ENCODE measurements around the gene MAPK9.
A peak's percentile ranks its signal among the peaks of the same experiment; 100 is the strongest.
"Not testable (repeated sequence)": the region's sequence is repeated elsewhere in the genome, so short reads cannot be mapped to it uniquely, and the experiment has no call there.

The MAPK9 gene

DNA sequence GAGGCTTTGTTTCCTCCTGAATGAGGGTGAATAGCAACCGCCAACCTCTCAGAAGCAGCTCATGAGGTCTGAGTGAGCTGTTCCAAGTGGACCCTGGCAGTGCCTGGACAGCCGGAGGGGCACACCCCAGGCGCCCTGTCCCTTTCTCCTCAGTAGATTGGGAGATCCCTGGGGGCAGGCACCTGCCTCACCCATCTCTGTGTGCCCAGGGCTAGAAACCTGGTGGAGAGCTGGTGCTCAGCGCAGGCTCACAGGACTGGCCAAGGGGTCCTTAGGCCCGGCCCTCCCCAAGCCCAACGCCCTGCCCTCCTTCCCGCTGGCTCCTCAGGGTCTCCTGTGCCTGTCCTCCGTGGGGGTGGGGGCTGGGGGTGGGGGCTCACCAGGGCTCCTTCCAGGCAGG, 14.9 kb upstream of the MAPK9 start:
- Mint-ChIP-seq H3K27ac (no peak overlapping the region), H3K4me3 (no peak overlapping the region), H3K27me3 (no peaks in the 10 kb centered on the region), H3K4me1 (no peaks in the 10 kb centered on the region), H3K9me3 (no peaks in the 10 kb centered on the region)
- DNase-seq = no peak
- no peak for ATAC-seq

DNA sequence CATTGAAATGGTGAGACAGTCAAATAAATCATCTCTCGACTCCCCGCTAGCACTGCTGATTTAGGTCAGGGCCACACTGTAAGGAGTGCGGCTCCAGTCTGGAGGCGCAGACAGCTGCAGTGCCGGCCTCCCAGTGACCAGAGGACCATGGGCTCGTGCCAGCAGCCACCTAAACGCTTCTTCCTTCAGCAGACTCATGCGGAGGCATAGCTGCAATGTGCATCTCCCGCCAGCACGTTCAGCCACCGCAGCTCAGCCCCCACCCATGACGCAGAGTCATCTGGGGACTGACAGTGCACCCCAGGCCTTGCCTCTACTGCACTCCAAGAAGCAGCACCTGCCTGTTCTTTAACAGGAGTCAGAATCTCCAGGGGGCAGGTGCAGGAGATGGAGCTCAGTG, 13.6 kb upstream of the MAPK9 start:
- H3K9me3 Mint-ChIP-seq = no peaks in the 10 kb centered on the region
- no peak overlapping the region for H3K27ac Mint-ChIP-seq
- no peaks in the 10 kb centered on the region for H3K4me1 Mint-ChIP-seq
- ATAC-seq (no peak), DNase-seq (no peak)
- H3K27me3 Mint-ChIP-seq = no peaks in the 10 kb centered on the region
- H3K4me3 Mint-ChIP-seq = no peak overlapping the region

DNA sequence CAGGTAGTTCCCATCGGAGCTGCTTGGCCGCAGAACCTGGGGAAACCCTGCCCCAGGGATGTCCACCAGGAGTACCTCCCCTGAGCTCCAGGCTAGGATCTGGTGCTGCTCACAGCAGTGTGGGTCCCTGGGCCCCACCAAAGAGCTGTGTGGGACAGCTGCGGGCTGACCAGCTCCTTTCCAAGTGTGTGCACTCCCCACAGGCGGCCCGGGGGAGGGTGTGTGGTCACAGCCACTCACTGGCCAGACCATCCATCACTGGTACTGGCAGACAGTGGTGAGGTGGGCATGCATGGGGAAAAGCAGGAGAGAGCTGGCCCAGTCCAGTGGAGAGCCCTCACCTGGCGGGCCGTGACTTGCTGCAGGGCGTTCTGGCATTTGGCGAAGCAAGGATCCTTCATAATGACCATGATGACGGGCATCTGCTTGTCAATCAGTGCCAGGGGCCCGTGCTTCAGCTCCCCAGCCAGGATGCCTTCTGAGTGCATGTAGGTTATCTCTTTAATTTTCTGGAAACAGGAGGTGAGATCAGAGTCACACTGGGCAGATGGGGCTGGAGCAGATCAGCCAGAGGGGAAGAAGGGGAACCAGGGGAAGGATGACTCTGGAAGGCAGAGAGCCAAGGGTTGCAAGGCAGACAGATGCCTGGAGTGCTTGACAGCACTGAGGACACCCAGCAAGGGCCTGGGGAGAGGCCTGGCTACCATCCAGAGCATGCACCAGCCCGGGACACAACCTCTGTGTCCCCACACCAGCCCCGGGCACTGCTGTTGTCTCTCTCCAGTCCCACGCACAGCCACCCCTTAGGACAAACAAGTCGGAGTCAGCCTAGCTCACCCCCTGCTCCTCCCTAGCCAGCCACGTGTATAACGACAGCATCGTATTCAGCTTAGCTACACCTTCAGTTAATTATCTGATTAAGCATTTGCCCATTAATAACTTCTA, 12.8 kb upstream of the MAPK9 start:
- Mint-ChIP-seq H3K9me3 (no peaks in the 10 kb centered on the region), H3K27me3 (no peaks in the 10 kb centered on the region), H3K27ac (no peak overlapping the region), H3K4me3 (no peak overlapping the region), H3K4me1 (no peaks in the 10 kb centered on the region)
- DNase-seq = no peak
- peak; percentile 33 for ATAC-seq

DNA sequence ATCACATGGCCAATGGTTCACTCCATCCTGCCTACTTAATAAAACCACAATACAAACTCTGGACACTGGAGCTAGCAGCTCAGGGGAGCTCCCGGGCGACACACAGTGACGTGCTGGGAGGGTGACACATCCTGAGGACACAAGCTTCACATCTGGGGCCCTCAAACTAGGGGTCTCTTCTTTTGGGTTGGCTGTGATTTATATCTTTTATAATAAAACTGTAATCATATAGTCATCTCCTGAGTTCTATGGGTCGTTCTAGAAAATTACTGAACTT, 12.1 kb upstream of the MAPK9 start:
- H3K4me3 Mint-ChIP-seq = no peak overlapping the region
- H3K27me3 Mint-ChIP-seq = no peaks in the 10 kb centered on the region
- no peaks in the 10 kb centered on the region for H3K4me1 Mint-ChIP-seq
- ATAC-seq (no peak), DNase-seq (no peak)
- H3K27ac Mint-ChIP-seq = no peak overlapping the region
- no peaks in the 10 kb centered on the region for H3K9me3 Mint-ChIP-seq

GRCh38 chr5:180303226-180304015, 11.5 kb upstream of the MAPK9 start:
- no peak overlapping the region for H3K4me3 Mint-ChIP-seq
- DNase-seq = no peak
- no peak for ATAC-seq
- H3K27ac Mint-ChIP-seq = no peak overlapping the region
- no peaks in the 10 kb centered on the region for H3K9me3 Mint-ChIP-seq
- H3K27me3 Mint-ChIP-seq = no peaks in the 10 kb centered on the region
- no peaks in the 10 kb centered on the region for H3K4me1 Mint-ChIP-seq

GRCh38 chr5:180302256-180302655, 10.4 kb upstream of the MAPK9 start:
- Mint-ChIP-seq H3K4me1 (no peaks in the 10 kb centered on the region), H3K4me3 (no peak overlapping the region), H3K9me3 (no peaks in the 10 kb centered on the region), H3K27me3 (no peaks in the 10 kb centered on the region), H3K27ac (no peak overlapping the region)
- DNase-seq (no peak), ATAC-seq (no peak)

DNA sequence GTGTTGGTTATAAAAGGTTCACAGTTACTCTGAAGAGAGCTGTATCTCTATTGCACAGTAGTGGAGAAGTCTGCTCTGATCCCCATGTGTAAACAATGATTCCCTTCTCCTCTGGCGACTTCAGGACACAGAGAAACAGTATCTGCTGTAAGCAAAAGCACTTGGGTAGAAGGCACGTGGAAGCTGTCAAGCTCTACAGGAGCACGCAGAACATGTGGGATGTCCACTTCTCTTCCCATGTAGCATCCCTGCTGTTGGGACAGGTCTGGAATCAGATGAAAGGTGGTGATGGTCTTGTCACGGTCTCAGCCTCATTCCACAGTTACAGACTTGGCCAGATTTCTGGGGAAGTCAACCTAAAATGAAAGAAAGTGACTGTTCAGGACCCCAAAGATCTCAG, 9.4 kb upstream of the MAPK9 start:
- no peak overlapping the region for H3K27ac Mint-ChIP-seq
- H3K4me1 Mint-ChIP-seq = peaks cover under 1% of the 10 kb centered on the region
- DNase-seq (no peak), ATAC-seq (no peak)
- no peaks in the 10 kb centered on the region for H3K9me3 Mint-ChIP-seq
- H3K4me3 Mint-ChIP-seq = no peak overlapping the region
- no peaks in the 10 kb centered on the region for H3K27me3 Mint-ChIP-seq

GRCh38 chr5:180299526-180299925, 7.6 kb upstream of the MAPK9 start:
- DNase-seq (no peak), ATAC-seq (no peak)
- no peaks in the 10 kb centered on the region for H3K9me3 Mint-ChIP-seq

DNA sequence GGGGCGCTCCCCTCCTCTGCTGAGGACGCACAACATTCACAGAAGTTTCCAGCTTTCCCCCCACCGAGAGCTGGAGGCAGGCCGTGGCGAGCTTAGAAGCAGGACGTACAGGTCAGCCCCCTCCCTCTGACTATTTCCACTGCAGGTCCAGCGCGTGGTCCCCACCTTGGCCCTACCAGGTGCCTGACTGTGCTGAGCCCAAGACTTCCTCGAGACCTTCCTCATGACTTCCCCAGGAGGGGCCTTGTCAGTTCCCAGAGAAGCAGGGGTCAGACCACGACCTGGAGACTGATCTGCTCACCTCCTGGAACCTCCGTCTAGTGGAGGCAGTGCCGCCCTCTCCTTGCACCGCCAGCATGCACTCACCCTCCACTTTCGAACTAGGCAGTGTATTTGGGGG, 7.1 kb upstream of the MAPK9 start:
- H3K4me3 Mint-ChIP-seq, ATAC-seq, H3K27ac Mint-ChIP-seq, H3K27me3 Mint-ChIP-seq, DNase-seq, H3K9me3 Mint-ChIP-seq: not testable (repeated sequence)
- H3K4me1 Mint-ChIP-seq = peaks cover 17% of the 10 kb centered on the region

More at GRCh38 chr5:180299526-180299925, 7.6 kb upstream of the MAPK9 start:
- H3K4me1 Mint-ChIP-seq = peaks cover 13% of the 10 kb centered on the region
- H3K27ac Mint-ChIP-seq = no peak overlapping the region
- H3K27me3 Mint-ChIP-seq = no peaks in the 10 kb centered on the region
- H3K4me3 Mint-ChIP-seq = no peak overlapping the region

DNA sequence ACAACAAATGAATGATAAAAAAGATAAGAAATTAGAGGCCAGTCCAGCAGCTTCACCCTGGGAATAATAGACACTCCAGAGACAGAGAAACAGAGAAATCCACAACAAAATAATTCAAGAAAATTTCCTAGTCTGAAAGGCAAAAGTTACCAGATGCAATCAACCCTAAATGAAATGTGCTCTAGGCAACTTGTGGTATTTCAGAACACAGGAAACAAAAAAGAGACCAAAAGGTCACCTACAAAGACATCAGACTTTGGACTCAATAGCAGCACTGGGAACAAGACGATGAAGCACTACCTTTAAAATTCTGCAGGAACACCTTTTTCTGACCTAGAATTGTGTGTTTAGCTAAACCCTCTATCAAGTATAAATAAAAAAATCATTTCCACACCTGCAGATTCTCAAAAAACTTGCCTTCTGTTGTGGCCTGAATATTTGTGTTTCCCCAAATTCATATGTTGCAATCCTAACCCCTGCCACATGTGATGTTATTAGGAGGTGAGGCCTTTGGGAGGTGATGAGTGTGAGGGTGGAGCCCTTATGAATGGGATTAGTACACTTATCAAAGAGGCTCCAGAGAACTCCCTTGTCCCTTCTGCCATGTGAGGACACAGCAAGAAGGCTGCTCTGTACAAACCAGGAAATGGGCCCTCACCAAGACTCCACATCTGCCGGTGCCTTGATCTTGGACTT, 5.9 kb upstream of the MAPK9 start:
- no peaks in the 10 kb centered on the region for H3K27me3 Mint-ChIP-seq
- H3K4me3 Mint-ChIP-seq = no peak overlapping the region
- ATAC-seq (no peak), DNase-seq (no peak)
- peak overlapping the region in 1 of 2 donors; percentile 6 for H3K27ac Mint-ChIP-seq
- H3K4me1 Mint-ChIP-seq = peaks cover 29% of the 10 kb centered on the region
- H3K9me3 Mint-ChIP-seq = no peaks in the 10 kb centered on the region

DNA sequence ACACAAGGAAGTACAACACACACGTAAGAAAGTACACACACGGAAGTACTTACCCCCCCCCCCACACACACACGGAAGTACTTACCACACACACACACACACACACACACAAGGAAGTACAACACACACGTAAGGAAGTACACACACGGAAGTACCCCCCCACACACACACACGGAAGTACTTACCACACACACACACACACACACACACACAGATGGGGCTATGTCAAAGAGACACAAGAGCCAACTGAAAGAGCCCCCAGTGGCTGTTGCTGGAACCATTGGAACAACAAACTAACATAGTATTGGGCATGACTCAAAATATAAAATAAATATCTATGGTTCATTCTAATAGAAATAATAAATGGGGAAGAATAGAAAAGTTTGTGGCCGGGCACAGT, 4.9 kb upstream of the MAPK9 start:
- DNase-seq = no peak
- no peaks in the 10 kb centered on the region for H3K9me3 Mint-ChIP-seq
- no peak for ATAC-seq
- peak overlapping the region in 1 of 2 donors; percentile 55 for H3K27ac Mint-ChIP-seq
- H3K4me3 Mint-ChIP-seq = no peak overlapping the region
- no peaks in the 10 kb centered on the region for H3K27me3 Mint-ChIP-seq
- H3K4me1 Mint-ChIP-seq = peaks cover 32% of the 10 kb centered on the region

GRCh38 chr5:180294913-180295555, 3.2 kb upstream of the MAPK9 start:
- Mint-ChIP-seq H3K4me3 (no peak overlapping the region), H3K27ac (no peak overlapping the region), H3K27me3 (no peaks in the 10 kb centered on the region), H3K4me1 (peaks cover 44% of the 10 kb centered on the region), H3K9me3 (no peaks in the 10 kb centered on the region)
- ATAC-seq (no peak), DNase-seq (no peak)

- ATAC-seq (no peak), DNase-seq (no peak)
- no peaks in the 10 kb centered on the region for H3K9me3 Mint-ChIP-seq
- no peaks in the 10 kb centered on the region for H3K27me3 Mint-ChIP-seq
- peaks cover 50% of the 10 kb centered on the region for H3K4me1 Mint-ChIP-seq
- H3K4me3 Mint-ChIP-seq = no peak overlapping the region
- H3K27ac Mint-ChIP-seq = no peak overlapping the region
Observed at GRCh38 chr5:180294411-180294810, 2.5 kb upstream of the MAPK9 start.

- peak overlapping the region; percentile 80 to 93 for H3K4me3 Mint-ChIP-seq
- H3K9me3 Mint-ChIP-seq = no peaks in the 10 kb centered on the region
- H3K27ac Mint-ChIP-seq = peak overlapping the region in 1 of 2 donors; percentile 81
- H3K27me3 Mint-ChIP-seq = no peaks in the 10 kb centered on the region
- DNase-seq = peak; percentile 42 to 57
- ATAC-seq = peak; percentile 44
- H3K4me1 Mint-ChIP-seq = peaks cover 59% of the 10 kb centered on the region
Observed at GRCh38 chr5:180291234-180291940, 496 bp downstream of the MAPK9 start.

Measured in stimulated activated naive CD8-positive, alpha-beta T cell treated with anti-CD3 and anti-CD28 coated beads, Interleukin-15, amount 100 ng/mL, for 72 hours (primary cell).